Activated CD4-positive, alpha-beta T cell treated with anti-CD3 and anti-CD28 coated beads, Interleukin-2, amount 50 U/mL, for 1 hour (primary cell): ENCODE results near the gene ST6GAL1.
"Not testable (repeated sequence)": the region's sequence is repeated elsewhere in the genome, so short reads cannot be mapped to it uniquely, and the experiment has no call there.

Experiments used
- DNase-seq: peaks from one replicate; pipeline ENCODE4 v3.0.0-alpha.2; 2020

Gene ST6GAL1

GRCh38 chr3:186997473-186997939 lies 67.2 kb downstream of the ST6GAL1 start:
- DNase-seq = no peak

- no peak for DNase-seq
Measured at GRCh38 chr3:186998937-186999368, 68.6 kb downstream of the ST6GAL1 start.

GRCh38 chr3:187000711-187001151 lies 70.4 kb downstream of the ST6GAL1 start:
- no peak for DNase-seq

GRCh38 chr3:187002915-187003314 lies 72.6 kb downstream of the ST6GAL1 start:
- DNase-seq = no peak

- no peak for DNase-seq
Measured at GRCh38 chr3:187005827-187006481, 75.6 kb downstream of the ST6GAL1 start.

GRCh38 chr3:187006864-187007630 lies 76.7 kb downstream of the ST6GAL1 start:
- DNase-seq = no peak

- not testable (repeated sequence) for DNase-seq
Measured at GRCh38 chr3:187010382-187010781, 80.1 kb downstream of the ST6GAL1 start.

GRCh38 chr3:187011915-187012314 lies 81.6 kb downstream of the ST6GAL1 start:
- DNase-seq = no peak

GRCh38 chr3:187012609-187013051 lies 82.3 kb downstream of the ST6GAL1 start:
- DNase-seq = peak; percentile 56

- no peak for DNase-seq
Measured at GRCh38 chr3:187013159-187013716, 82.9 kb downstream of the ST6GAL1 start.

GRCh38 chr3:187014417-187014864 lies 84.1 kb downstream of the ST6GAL1 start:
- no peak for DNase-seq

- peak; percentile 24 for DNase-seq
Measured at GRCh38 chr3:187015903-187016638, 85.7 kb downstream of the ST6GAL1 start.

- no peak for DNase-seq
Measured at GRCh38 chr3:187016639-187017345, 86.5 kb downstream of the ST6GAL1 start.

- no peak for DNase-seq
Measured at GRCh38 chr3:187017511-187018230, 87.3 kb downstream of the ST6GAL1 start.

- no peak for DNase-seq
Measured at GRCh38 chr3:187019542-187020072, 89.3 kb downstream of the ST6GAL1 start.

- no peak for DNase-seq
Measured at GRCh38 chr3:187020376-187020775, 90.0 kb downstream of the ST6GAL1 start.

GRCh38 chr3:187021748-187022402 lies 91.5 kb downstream of the ST6GAL1 start:
- no peak for DNase-seq

- no peak for DNase-seq
Measured at GRCh38 chr3:187022403-187023029, 92.2 kb downstream of the ST6GAL1 start.

GRCh38 chr3:187023340-187023739 lies 93.0 kb downstream of the ST6GAL1 start:
- not testable (repeated sequence) for DNase-seq

GRCh38 chr3:187024536-187025226 lies 94.4 kb downstream of the ST6GAL1 start:
- DNase-seq = no peak
